Caco-2 (cell line): Measurements from ENCODE around the gene CPEB3. TPM values are rescaled to one million over a fixed set of nuclear protein-coding genes. Genes with fewer than 3 reads are reported as not detected.
A peak's percentile ranks its signal among the peaks of the same experiment; 100 is the strongest.
"Not testable (repeated sequence)": the region's sequence is repeated elsewhere in the genome, so short reads cannot be mapped to it uniquely, and the experiment has no call there.

Experiments
- BruUV-seq: library from RNA; stranded (reverse); fragments of 400-500 nt; replicated peaks from 2 replicates; lab custom pipeline; 2021; lab: Mats Ljungman, UMichigan
- CTCF ChIA-PET: fragments of 300-600 bp; sonication (Branson Sonifier 250); formaldehyde crosslinking; loops from one replicate; lab custom pipeline; 2022; ENCODE audit warnings: antibody characterized with exemption; lab: Charles Lee
- POLR2A ChIA-PET: fragments of 300-600 bp; sonication (Branson Sonifier 250); formaldehyde crosslinking; loops from one replicate; lab custom pipeline; 2022; ENCODE audit warnings: antibody characterized with exemption; lab: Charles Lee
- DNase-seq, 2 experiments: peaks; one replicate each; pipeline versions ENCODE4 v3.0.0 to v3.0.0-alpha.2; 2020 to 2022
- H3K27me3 ChIP-seq: replicated peaks from 2 replicates; pipeline ENCODE4 v1.6.0; 2011; ENCODE audit warnings: low read length; ENCODE audit not compliant: control insufficient read depth, insufficient read depth
- H3K36me3 ChIP-seq: 2 replicates; pipeline ENCODE4 v1.5.1; 2011; ENCODE audit warnings: low read length; ENCODE audit not compliant: control insufficient read depth, insufficient read depth
- H3K4me1 ChIP-seq: fragments of 250-450 bp; sonication (Bioruptor Pico); 2 replicates; pipeline ENCODE4 v1.5.1; 2020; ENCODE audit warnings: mild to moderate bottlenecking
- H3K4me3 ChIP-seq: 2 replicates; pipeline ENCODE4 v1.5.1; 2011; ENCODE audit warnings: low read depth, mild to moderate bottlenecking, control low read depth, low read length
- H3K9me3 ChIP-seq: fragments of 250-450 bp; sonication (Bioruptor Pico); 2 replicates; pipeline ENCODE4 v1.5.1; 2020; ENCODE audit warnings: mild to moderate bottlenecking, moderate library complexity
- H3K27ac Mint-ChIP-seq: one replicate; pipeline ENCODE4 v1.8.0; 2022; ENCODE audit warnings: mixed read lengths; ENCODE audit not compliant: unreplicated experiment
- H3K27me3 Mint-ChIP-seq: one replicate; pipeline ENCODE4 v1.8.0; 2022; ENCODE audit warnings: mixed read lengths; ENCODE audit not compliant: insufficient read depth, unreplicated experiment
- H3K36me3 Mint-ChIP-seq: one replicate; pipeline ENCODE4 v1.8.0; 2022; ENCODE audit warnings: mild to moderate bottlenecking, mixed read lengths; ENCODE audit not compliant: insufficient read depth, unreplicated experiment
- H3K4me1 Mint-ChIP-seq: one replicate; pipeline ENCODE4 v1.8.0; 2022; ENCODE audit warnings: low read depth, mixed read lengths; ENCODE audit not compliant: unreplicated experiment
- H3K4me3 Mint-ChIP-seq: one replicate; pipeline ENCODE4 v1.8.0; 2022; ENCODE audit warnings: mild to moderate bottlenecking, moderate library complexity, mixed read lengths; ENCODE audit not compliant: unreplicated experiment
- H3K9me3 Mint-ChIP-seq: one replicate; pipeline ENCODE4 v1.8.0; 2022; ENCODE audit warnings: mixed read lengths; ENCODE audit not compliant: unreplicated experiment
- CTCF ChIP-seq, 2 experiments: fragments of 200-600 bp in 1 of 2; IDR thresholded peaks; 1 replicate in 1 of 2; 2 replicates in 1 of 2; pipeline versions ENCODE4 v1.5.1 to v1.8.0; 2011 to 2022; ENCODE audit warnings: antibody characterized with exemption in 1 of 2, control low read depth in 1 of 2, inconsistent platforms in 1 of 2, low read depth in 1 of 2, low read length in 1 of 2, mild to moderate bottlenecking in 1 of 2, moderate library complexity in 1 of 2; ENCODE audit not compliant: insufficient read depth in 1 of 2, severe bottlenecking in 1 of 2, unreplicated experiment in 1 of 2
- intact Hi-C: fragments of 100-400 bp; cut with micrococcal nuclease; formaldehyde crosslinking; loops from one replicate; pipeline ENCODE4 v1.10.0; 2022; ENCODE audit not compliant: unreplicated experiment
- total RNA-seq: library from RNA; stranded (reverse); gene quantifications from 2 replicates; pipeline ENCODE4 v1.2.3, GENCODE V29; 2022

Gene CPEB3
- total RNA-seq, 1 experiment from 2014 or later = 2.3 TPM

- H3K4me3 Mint-ChIP-seq, BruUV-seq, POLR2A ChIA-PET, H3K4me3 ChIP-seq, H3K4me1 Mint-ChIP-seq, H3K9me3 Mint-ChIP-seq, H3K9me3 ChIP-seq, H3K27me3 Mint-ChIP-seq, H3K36me3 Mint-ChIP-seq, H3K27me3 ChIP-seq, H3K36me3 ChIP-seq, intact Hi-C loops, H3K27ac Mint-ChIP-seq, H3K4me1 ChIP-seq: not testable (repeated sequence)
- CTCF ChIA-PET = interaction anchor here (1.8 kb wide), 1 partner anchor 74 kb away, joined by 5 read pairs; the partner anchor contains the start of genes CPEB3 and MARCHF5
- peak; percentile 42 to 53 for DNase-seq
- peak; percentile 33 to 34 for TF ChIP-seq CTCF (IDR thresholded peaks at IDR 0.05; ENCODE audit: insufficient read depth in 1 of 2, low read depth in 1 of 2, low read length in 1 of 2, severe bottlenecking in 1 of 2, unreplicated experiment in 1 of 2)
Observed at GRCh38 chr10:92216608-92217007, 74.3 kb downstream of the CPEB3 start.

DNA sequence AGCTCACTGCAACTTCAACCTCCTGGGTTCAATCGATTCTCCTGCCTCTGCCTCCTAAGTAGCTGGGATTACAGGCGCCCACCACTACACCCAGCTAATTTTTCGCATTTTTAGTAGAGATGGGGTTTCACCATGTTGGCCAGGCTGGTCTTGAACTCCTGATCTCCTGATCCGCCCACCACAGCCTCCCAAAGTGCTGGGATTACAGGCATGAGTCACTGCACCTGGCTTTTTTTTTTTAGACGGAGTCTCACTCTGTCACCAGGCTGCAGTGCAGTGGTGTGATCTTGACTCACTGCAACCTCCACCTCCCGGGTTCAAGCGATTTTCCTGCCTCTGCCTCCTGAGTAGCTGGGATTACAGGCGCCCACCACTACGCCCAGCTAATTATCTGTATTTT, 75.7 kb downstream of the CPEB3 start:
- H3K36me3 ChIP-seq, H3K27me3 ChIP-seq, intact Hi-C loops, H3K4me3 Mint-ChIP-seq, POLR2A ChIA-PET, H3K4me3 ChIP-seq, H3K27ac Mint-ChIP-seq, H3K4me1 Mint-ChIP-seq, H3K27me3 Mint-ChIP-seq, BruUV-seq, H3K4me1 ChIP-seq, DNase-seq, H3K9me3 ChIP-seq, H3K9me3 Mint-ChIP-seq, H3K36me3 Mint-ChIP-seq: not testable (repeated sequence)
- CTCF ChIA-PET = interaction anchor here (1.8 kb wide), 1 partner anchor 76 kb away, joined by 5 read pairs; the partner anchor contains the start of genes CPEB3 and MARCHF5

- BruUV-seq = no TSS peak
- intact Hi-C loops = no loop called here
- ChIA-PET CTCF (no interaction called here), POLR2A (no interaction called here)
- H3K36me3 ChIP-seq = no peaks in the 10 kb centered on the region
- no peaks in the 10 kb centered on the region for H3K27me3 ChIP-seq
- Mint-ChIP-seq H3K27ac (no peak overlapping the region), H3K4me3 (no peak overlapping the region), H3K27me3 (no peaks in the 10 kb centered on the region), H3K36me3 (no peaks in the 10 kb centered on the region), H3K9me3 (no peaks in the 10 kb centered on the region), H3K4me1 (no peaks in the 10 kb centered on the region)
- no peak overlapping the region for H3K4me3 ChIP-seq
- no peaks in the 10 kb centered on the region for H3K4me1 ChIP-seq
- no peak for DNase-seq
- no peaks in the 10 kb centered on the region for H3K9me3 ChIP-seq
- TF ChIP-seq CTCF (IDR thresholded peaks at IDR 0.05; ENCODE audit: insufficient read depth in 1 of 2, low read depth in 1 of 2, low read length in 1 of 2, severe bottlenecking in 1 of 2, unreplicated experiment in 1 of 2) = no peak
Observed at GRCh38 chr10:92213049-92213448, 77.8 kb downstream of the CPEB3 start.

DNA sequence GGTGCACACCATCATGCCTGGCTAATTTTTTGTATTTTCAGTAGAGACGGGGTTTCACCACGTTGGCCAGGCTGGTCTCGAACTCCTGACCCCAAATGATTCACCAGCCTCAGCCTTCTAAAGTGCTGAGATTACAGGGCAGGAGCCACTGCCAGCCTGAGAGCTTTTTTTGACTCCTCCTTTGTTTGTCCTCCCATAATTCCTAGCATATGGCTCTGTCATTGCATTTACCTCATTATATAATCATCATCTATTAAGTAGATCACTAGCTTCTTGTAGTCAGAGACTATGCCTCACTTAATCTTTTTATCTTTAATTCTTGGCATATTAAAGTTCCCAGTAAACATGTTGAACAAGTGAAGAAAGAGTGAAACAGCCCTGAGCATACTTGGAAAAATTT, 82.1 kb downstream of the CPEB3 start:
- no peaks in the 10 kb centered on the region for H3K36me3 Mint-ChIP-seq
- Histone ChIP-seq H3K4me1 (no peaks in the 10 kb centered on the region), H3K36me3 (no peaks in the 10 kb centered on the region), H3K9me3 (no peaks in the 10 kb centered on the region), H3K27me3 (no peaks in the 10 kb centered on the region), H3K4me3 (no peak overlapping the region)
- BruUV-seq = no TSS peak
- intact Hi-C loops = no loop called here
- ChIA-PET POLR2A (no interaction called here), CTCF (no interaction called here)
- no peak overlapping the region for H3K4me3 Mint-ChIP-seq
- H3K9me3 Mint-ChIP-seq = no peaks in the 10 kb centered on the region
- DNase-seq = no peak
- H3K27me3 Mint-ChIP-seq = no peaks in the 10 kb centered on the region
- H3K27ac Mint-ChIP-seq = no peak overlapping the region
- peaks cover 6% of the 10 kb centered on the region for H3K4me1 Mint-ChIP-seq
- no peak for TF ChIP-seq CTCF (IDR thresholded peaks at IDR 0.05; ENCODE audit: insufficient read depth in 1 of 2, low read depth in 1 of 2, low read length in 1 of 2, severe bottlenecking in 1 of 2, unreplicated experiment in 1 of 2)
